Hindlimb muscle (tissue), 1 donor: ENCODE measurements around the gene ELMO1. TPM values are rescaled to one million over a fixed set of nuclear protein-coding genes. Genes with fewer than 3 reads are reported as not detected.
A peak's percentile ranks its signal among the peaks of the same experiment; 100 is the strongest.

Source experiments
- DNase-seq: peaks from one replicate; pipeline ENCODE4 v3.0.0-alpha.2; 2013
- polyA plus RNA-seq: library from polyadenylated mRNA; unstranded; fragments of 120-200 nt; gene quantifications from one replicate; pipeline ENCODE4 v1.2.1, GENCODE V29; 2013; ENCODE audit not compliant: insufficient read length

The ELMO1 gene
- polyA plus RNA-seq, 1 donor = 28.3 TPM

DNA sequence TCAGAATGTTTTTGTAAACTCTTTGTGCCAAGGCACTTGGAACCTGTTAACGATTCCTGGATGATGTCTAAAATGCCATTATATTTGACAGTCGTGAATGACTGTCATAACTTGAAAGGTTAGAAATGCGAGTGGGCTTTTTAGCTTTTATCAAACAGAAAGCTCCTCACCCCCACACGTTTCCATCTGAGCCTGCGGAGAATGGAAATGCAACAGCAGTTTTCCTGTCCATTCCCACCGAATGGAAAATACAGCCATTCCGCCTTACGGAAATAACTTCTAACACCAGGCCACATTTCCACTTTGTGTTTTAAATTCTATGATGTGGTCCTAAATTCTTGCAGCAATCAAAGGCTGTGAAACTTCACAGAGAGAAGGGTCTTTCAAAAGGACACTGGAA is 83.8 kb downstream of the ELMO1 start:
- DNase-seq = no peak

DNA sequence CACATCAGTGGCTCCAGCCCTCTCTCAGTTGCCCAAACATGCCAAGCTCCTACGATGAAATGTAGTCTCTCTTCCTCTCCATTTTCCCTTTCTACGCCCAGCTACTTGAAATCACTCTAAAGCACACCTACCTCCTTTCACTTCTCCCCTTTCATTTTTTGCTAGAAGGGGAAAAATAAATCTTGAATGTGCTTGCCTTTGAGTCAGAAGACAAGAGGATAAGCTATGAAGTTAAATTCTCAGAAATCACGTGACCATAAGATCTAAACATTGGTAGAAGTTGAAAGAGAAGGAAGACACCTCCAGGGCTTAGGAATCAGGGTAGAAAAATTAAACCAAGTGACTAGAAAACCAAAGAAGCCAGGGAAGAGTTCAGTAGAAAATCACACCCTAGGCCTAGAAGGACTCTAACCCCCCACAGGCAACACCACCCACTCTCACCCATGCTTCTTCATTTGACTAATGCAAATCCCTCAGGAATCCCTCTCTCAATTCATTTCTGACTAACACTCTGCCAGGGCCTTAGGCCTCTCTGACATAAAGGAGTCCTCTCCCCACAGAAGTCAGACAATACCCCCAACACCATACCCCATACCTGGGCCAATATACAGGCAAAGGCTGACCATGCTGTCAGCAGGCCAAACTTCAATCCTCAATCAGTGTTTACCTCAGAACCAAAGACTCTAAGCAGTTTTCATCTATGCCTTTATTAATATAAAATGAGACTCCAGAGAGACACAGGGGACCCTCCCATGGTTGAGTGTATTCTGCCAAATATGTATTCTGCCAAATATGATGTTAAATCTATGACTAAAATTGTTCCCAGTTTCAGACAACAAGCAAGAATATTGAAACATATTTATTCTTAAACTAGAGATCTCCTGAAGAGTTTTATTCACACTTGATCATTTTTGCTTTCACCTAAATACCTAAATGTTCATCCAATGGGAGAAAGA is 84.8 kb downstream of the ELMO1 start:
- DNase-seq = no peak

DNA sequence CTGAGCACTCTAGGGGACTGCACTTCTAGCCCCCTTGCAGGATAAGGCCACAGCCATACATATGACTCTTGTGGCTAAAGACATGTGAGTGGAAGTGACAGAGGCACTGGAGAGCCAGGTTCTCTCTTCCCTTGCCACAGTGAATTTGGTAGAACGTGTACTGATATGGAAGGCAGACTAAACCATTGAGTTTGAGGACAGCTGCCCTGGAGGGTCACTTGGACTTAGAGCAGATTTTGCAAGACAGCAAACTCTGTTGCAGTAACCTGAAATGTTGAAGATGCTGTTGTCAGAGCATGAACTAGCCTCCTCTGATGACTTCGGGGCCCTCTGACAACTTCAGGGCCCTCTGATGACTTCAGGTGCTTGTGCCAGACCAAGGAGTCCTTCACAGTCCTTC is 85.9 kb downstream of the ELMO1 start:
- no peak for DNase-seq

DNA sequence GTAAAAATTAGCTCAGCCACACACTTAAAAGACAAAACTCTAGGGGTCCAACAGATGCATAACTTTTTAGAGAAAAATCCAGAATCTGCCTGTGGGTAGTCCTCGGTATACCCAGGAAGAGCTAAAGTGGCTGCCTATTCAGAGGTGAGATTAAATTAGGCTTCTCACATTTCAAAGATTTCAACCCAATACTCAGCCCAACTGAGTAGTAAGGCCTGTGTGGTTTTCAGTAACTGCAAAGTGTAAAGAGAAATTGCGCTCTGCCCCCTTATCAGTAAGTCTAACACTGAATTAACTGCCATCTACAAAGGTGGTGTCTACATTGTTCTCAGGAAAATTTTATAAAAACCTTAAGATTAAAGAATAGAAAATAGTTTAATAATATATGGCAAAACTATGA is 88.2 kb downstream of the ELMO1 start:
- DNase-seq = no peak

DNA sequence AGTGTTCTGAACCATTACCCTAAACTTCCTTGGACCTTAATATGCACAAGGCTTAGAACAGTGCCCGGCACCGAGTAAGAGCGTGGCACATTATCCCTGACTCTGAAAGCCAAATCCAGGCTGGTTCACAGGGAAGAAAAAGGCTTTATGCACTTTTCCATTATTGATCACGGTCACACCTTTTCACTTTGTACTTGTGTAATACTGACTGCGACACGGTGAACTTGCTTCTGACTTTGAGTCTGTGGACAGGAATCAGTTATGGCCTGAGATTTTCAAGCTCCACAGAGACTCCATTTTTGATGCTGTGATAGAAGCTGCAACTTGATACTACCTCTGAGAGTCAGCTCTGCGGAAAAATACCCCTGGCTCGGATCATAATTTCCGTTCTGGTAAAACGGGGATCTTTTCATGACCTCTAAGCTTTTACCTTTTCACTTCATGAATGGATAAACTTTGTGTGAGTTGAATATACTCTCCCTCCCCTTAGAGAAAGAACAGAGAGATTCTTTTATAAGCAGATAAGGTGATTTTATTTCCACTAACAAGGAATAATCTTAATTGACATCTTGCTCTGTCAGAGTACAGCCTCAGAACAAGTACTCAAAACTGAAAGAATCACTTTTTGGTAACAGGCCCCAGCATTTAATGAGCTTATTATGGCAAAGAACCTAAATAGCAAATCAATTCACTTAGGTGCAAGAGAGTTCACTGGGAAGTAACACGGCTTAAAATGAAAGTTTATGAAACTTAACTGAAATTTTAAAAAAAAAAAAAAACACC is 88.8 kb downstream of the ELMO1 start:
- peak; percentile 51 for DNase-seq

DNA sequence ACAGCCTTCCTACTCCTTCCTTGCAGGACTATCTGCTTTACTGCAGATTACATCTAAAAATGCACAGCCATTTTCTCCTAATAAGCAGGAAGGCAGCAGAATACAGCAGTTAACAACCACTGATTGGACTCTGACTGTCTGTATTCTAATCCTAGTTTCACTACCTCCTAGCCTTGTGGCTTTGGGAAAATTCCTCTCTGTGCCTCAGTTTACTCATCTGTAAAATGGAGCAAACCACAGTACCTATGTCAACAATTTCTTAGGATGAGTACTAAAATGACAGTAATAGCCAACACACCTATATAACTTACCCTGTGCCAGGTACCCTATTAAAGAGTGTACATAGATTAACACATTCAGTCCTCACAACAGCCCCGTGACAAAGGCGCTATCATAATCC is 89.5 kb downstream of the ELMO1 start:
- no peak for DNase-seq

DNA sequence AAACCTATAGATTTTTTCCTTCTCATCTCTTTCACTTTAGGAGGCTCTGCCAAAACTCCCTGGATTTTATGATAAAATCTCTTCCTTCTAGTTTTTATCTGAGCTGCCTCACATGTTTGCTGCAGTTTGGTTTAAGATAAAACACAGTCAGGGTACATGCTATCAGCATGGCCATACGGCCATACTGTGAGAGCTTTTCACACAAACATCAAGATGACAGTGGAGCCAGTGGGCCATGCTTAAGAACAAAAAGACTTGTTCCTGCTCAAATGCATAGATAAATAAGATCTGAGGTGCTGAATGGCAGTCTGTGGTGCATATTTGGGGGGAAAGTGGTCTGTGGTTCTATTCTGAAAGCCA is 91.0 kb downstream of the ELMO1 start:
- DNase-seq = no peak

DNA sequence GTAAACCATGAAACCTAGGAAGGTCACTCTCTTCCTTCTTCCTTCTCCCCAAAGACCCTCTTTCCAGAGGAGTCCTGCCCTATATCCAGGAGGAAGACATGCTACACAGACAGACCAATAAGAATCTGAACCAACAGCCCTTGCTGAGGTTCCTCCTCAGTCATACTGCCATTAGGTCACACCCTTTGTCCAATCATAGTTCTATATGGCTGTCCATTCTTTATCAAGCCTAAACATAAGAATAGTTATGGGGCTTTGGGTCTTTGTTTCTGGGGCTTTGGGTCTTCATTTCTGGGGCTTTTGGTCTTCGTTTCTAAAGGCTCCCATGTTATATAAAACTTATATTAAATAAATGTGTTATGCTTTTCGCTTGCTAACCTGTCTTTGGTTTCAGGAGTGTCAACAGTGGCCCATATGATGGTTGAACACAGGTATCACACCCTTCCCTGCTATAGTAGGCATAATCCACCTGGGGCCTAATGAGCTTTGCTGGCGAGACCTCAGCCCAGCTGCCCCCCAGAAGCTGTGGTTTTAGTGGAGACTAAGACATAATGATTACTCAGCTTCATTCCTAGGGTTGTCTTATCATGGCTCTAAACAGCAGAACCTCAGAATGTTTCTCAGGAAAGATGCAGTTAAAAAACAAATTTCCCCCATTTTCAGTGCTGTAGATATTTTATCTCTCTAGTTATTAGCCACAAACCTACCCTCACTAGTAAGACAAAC is 91.6 kb downstream of the ELMO1 start:
- DNase-seq = no peak

DNA sequence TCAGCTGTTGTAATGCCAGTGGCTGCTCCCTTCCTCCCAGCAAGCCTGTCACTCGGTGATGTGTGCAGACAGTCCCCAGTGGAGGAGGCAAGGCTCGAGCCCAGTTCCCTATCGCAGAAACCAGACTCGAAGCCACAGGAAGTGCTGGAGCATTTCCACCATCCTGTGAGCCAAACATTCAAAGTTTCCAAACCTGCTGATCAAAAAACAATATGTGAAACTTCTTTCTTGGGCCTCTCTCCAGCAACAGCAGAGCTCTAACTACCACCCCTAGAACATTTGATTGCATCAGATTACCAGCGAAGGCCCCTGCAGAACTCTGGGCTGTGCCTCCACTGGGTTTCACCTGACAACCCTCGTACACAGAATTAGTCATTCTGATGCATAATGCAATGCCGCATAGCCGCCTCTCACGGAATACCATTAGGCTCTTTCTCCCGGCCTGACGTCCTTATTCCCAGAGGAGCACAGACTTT is 94.0 kb downstream of the ELMO1 start:
- peak; percentile 88 for DNase-seq

DNA sequence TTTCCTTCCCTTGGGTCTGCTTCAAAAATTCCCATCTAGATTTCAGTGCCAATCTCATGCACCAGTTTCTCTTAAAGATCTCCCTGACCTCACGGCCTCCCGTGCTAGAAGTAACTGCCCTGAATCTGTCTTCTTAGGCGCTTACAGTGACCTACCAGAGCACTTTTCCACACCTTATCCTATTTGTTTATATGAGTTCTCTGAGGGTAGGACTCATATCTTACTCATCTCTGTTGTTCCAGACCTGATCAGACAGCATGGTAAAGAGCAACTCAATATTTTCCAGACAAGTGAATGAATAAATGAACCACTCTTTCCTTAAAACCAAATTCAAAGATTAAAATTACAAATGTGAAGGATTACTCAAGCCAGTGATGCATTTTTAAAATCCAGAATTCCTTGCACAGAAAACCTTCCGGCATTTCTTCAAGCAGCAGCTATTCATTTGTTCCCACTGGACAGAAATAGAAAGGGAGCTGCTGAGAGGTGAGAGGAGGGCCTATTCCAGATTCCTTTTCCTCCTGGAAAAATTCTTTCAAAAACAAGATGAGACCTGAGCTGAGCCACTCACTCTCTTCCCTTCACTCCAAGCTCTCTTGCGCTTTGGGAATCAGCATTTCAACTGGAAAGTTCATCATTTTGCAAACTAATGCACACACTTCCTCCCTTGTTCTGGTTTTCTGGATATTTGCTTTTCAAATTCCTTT is 94.6 kb downstream of the ELMO1 start:
- DNase-seq = no peak

DNA sequence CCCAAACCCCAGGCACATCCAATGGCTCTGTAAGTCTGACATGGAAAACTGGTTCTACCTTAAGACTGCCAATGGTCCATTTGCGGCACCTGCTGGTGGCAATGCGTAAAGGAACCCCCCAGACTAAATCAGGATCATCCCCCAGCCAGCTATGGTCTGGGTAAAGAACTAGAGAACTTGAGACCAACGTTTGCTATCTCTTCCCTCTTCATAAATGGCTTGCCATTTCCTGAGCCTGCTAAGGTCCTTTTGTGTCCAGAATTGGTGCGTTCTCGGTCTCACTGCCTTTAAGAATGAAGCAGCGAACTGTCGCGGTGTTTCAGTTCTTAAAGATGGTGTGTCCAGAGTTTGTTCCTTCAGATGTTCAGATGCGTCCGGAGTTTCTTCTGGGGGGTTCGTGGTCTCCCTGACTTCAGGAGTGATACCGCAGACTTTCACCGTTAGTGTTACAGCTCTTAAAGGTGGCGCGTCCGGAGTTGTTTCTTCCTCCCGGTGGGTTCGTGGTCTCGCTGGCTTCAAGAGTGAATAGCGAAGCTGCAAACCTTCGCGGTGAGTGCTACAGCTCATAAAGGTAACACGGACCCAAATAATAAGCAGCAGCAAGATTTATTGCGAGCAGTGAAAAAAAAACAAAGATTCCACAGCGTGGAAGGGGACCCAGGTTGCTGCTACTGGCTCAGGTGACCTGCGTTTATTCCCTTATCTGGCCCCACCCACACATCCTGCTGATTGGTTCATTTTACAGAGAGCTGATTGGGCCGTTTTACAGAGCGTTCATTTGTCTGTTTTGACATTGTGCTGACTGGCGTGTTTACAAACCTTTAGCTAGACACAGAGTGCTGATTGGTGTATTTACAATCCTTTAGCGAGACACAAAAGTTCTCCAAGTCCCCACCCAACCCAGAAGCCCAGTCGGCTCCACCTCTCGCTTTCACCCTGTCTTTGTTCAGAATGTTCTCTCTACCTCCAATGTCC is 95.4 kb downstream of the ELMO1 start:
- DNase-seq = no peak

DNA sequence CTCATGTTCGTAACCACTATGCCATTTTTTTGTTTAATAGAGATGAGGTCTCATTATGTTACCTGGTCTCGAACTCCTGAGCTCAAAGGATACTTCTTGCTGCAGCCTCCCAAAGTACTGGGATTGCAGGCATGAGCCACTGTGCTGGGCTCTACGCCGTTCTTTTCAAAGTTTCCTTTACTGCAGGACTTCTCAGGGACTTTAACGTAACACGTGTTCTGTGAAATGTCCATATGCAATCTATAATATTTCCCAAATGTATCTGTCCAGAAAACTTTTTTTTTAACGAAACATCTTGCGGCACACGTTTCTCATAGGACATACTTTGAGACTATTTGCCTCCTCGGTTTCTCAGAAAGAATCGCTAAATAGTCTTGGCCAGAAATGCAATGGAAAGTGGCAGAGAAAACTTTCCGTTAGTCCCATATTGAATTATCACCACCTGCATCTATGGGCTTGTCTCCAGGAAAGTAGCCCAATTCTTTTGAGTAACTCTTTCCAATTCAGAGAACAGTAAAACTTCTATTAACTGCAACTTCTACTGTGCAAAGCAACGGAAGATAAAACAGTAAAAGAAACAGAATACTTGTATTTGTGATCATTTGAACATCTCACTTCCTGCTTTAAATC is 96.3 kb downstream of the ELMO1 start:
- DNase-seq = peak; percentile 87

DNA sequence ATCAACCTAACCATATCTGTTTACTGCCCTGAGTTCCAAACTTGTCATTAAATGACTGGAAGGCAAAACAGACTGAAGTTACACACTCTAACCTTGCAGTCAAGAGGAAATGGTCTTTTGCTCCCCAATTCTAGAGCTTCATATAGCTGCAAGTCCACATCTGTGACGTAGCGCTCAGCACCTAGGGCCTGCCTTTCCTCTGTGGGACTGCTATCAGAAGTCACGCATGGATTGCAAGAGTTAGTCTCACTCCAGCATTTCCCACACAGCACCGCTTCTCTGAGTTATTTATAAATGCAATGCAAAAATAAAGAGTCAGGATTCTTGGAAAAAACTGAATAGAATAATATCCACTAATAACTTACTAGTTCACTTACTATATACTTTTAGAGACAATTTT is 96.9 kb downstream of the ELMO1 start:
- no peak for DNase-seq

DNA sequence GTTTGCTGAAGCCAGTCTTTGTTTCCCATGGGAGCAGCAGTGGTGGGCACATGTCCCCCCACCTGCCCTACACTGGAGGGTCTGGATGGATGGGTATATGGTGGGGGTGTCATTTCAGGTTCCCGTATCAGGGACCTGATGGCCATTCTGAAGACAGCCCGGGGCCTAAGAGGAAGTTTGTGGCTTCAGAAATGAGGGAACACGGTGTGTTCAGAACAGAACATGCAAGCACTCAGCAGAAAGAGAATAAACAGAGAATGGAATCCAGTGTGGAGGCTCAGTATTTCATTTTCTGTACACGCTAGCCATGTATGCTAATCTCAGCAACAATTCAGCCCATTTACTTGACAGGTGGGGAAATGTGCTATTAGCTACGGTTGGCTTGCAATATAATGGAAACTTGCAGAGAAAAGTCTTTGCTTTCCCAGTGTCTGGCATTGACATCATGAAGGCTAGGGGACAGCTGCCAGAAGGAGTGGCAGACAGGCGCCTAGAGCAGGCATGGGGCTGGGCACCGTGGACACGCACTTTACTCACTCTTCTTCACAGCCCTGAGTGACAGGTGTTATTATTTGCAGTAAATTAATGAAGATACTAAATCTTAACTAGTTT is 98.6 kb downstream of the ELMO1 start:
- peak; percentile 38 for DNase-seq

DNA sequence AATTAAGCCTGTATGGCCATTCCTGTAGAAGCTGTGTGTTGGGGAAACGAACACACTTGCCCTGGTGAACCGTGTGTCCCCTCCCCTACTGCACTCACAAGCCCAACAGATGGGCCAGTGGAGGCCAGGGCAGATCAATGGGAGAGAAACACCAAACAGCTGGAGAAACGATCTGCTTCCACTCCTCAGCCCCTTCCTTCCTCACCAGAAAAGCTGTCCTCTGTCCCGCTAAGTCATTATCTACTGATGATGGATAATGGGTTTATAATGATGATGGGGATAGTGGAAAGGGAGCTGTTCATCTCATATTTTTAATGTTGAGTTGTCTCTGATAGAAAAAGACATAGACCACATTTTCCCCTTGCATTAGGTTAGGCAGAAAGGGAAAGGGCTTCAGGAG is 99.7 kb downstream of the ELMO1 start:
- no peak for DNase-seq

DNA sequence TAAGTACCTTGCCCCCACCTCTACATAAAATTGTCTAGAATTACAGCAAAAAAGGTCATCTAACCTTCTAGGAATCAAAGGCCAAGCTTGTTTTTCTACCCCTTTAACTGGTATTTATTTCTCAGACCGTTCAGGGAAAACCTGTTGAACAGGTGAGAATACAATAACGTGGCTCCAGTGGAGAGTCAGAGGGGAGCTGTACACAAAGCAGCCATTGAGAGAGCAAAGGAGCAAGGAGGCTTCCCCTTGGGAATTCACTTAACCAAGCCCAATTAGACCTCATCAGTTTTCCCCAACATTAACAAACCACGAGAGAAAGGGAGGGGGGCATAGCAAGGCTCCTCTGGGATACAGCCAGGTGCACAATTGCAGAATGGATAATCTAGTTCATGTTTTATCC is 101.9 kb downstream of the ELMO1 start:
- no peak for DNase-seq

DNA sequence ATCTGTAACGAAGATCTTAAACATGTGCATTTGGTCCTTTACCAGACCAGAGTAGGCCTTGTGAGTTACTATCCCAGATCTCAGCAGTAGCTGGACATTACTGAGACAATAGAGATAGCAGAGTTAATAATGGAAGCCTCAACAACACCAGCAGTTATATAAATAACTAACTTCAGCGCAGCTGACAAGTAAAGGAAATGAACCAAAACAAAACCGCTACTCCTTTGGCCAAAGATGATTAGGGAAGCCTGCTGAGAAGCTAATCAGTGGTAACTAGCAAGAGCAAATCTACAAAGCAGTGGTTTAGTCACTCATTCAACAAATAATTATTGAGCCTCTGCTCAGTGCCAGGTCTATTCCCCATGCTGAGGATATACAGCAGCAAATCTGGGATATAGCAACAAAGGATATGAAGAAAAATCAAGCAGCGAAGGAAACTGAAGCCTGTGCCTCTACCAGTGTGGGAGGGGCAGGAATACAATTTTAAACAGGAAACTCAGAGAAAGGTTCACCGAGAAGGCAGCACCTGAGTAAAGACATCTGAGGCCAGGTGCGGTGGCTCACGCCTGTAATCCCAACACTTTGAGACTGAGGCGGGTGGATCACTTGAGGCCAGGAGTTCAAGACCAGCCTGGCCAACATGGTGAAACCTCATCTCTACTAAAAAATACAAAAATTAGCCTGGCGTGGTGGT is 103.6 kb downstream of the ELMO1 start:
- DNase-seq = no peak

DNA sequence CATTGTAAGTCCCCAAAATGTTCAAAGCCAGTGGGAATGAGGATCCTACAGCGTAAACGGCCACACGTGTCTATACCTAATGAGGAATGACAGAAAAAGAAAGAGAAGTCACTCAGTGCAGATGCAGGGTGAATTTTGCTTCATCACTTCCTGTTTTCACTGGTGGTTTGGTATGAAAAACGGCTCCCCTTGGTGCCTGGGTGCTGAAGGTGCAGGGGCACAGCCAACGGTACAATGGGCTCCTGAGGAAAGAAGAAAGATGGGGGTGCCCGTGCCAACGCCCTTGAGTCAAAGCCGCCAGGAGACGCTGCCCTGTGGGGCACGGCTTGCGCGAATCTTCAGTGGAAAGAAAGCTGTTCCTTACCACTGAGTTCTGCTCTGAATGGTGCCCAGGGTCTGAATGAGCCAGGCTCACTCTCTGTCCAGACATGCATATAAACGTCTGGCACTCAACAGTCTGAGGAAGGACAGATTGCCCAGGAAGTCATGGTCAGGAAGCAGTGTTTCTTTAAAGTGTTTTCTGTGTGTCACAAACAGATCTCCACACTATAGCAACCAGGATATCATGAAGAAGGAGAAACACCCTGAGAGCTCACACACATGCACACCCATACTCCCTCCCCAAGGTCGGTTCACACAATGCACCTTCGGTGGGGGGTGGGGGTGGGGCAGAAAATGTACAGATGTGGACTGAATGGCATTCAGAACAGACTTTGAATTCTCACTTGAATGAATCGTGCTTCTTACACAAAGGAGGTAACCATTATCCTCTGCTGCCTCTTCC is 105.8 kb downstream of the ELMO1 start:
- DNase-seq = no peak
